IPS-NIHi7 (cell line): ENCODE data around the gene RPL12.
"Not testable (repeated sequence)": the region's sequence is repeated elsewhere in the genome, so short reads cannot be mapped to it uniquely, and the experiment has no call there.

Source experiments
- DNase-seq: peaks from one replicate; pipeline ENCODE4 v3.0.0; 2012; ENCODE audit warnings: mixed read lengths; ENCODE audit errors: extremely low spot score

The RPL12 gene

DNA sequence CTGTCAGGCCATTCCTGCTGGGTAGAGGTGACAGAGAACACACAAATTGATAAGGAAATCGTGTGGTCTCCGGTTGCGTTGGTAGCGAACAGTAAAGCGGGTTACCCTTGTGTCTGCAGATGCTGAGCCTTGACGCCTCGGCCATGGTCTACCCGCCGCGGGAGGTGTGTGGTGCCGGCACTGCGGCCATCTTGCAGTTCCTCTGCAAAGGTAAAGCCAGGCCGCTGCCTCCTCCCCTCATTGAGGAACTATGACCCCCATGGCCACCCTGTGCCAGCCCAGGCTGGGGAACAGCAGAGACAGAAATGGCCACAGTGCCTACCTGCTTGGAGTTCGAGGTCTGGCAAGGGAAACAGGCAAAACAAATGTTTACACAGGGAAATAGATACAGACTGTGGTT, 16.4 kb upstream of the RPL12 start:
- no peak for DNase-seq

DNA sequence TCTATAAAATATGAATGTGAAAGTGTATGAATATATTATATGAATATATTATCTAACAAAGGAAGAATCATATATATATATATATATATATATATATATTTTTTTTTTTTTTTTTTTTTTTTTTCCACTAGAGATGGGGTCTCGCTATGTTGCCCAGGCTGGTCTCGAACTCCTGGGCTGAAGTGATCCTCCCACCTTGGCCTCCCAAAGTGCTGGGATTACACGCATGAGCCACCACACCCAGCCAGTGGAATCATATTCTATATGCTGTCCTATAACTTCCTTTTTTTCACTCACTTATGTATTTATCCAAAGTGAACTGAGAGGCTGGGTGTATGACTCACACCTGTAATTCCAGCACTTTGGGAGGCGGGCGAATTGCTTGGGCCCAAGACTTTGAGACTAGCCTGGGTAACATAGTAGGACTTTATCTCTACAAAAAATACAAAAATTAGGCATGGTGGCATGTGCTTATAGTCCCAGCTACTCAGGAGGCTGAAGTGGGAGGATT, 15.3 kb upstream of the RPL12 start:
- not testable (repeated sequence) for DNase-seq

DNA sequence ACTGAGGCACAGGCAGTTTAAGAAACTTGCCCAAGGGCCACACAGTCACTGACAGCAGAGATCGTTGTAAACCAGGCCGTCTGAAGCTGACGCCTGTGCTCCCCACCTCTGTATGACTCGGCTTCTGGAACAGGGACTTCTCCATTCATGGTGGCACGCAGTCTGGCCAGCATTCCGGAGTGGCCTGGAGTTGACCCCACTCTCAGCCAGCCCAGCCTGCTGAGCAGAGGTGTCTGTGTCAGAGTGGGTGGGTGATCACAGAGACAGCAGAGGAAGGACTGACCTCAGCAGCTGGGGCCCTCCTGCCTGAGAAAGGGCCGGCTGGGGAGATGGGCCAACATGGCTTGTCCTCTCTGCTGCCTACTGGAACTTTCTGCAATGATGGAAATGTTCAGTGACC, 12.7 kb upstream of the RPL12 start:
- no peak for DNase-seq

DNA sequence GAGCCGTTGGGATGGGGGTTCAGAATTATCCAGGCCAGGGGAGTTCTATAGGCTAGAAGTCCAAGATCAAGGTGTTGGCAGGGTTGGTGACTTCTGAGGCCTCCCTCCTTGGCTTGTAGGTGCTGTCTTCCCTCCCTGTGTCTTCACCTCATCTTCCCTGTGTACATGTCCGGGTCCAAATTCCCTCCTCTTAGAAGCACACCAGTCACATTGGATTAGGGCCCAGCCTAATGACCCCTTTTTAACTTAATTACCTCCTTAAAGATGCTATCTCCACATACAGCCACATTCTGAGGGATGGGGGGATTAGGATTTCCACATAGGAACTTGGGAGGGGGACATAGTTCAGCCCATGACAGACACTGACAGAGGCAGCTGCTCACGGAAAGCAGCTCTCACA, 12.2 kb upstream of the RPL12 start:
- DNase-seq, result no peak

DNA sequence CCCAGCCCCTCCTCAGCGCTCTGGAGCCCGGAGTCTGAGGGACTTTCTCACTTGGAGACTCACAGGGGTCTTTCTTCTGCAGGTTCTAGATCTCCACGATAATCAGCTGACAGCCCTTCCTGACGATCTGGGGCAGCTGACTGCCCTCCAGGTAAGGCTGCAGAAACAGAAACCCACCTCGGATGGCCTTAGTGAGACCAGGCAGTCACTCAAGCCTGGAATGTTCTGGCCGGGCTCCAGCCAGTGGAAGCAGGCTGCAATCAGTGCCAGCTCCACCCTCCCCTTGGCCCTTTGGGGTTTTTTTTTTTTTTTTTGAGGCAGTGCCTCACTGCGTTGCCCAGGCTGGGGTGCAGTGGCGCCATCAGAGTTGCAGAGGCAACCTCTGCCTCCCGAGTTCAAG, 7.7 kb upstream of the RPL12 start:
- no peak for DNase-seq

DNA sequence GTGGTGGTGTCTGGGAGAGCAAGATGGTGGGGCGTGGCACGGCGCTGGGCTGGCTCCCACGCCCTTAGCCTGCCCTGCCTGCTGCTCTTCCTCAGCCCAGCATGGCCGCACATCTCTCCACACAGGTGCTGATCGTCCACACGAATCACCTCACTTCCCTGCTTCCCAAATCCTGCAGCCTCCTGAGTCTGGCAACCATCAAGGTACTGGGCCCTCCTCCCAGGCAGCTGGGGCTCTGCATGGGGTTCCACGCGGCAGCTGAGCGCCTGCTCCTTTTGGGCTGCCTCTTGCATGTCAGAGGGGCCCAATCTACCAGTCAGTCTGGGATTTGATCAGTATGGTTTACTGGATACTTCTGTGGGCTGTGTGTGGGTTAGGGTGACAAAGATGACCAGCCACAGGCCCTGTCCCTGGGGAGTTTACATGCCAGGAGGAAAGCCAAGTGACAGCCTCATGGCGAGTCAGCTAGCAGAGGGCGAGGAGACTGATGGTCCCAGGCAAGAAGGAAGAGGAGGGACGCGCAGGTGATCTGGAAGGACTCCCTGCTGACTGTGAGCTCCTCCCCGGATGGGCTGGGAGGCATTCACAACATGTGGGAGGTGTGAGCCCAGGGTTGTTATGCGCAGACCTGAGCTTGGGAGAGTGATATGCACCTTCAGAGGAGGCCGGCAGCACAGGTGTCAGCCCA, 6.1 kb upstream of the RPL12 start:
- DNase-seq, result peak; percentile 58

DNA sequence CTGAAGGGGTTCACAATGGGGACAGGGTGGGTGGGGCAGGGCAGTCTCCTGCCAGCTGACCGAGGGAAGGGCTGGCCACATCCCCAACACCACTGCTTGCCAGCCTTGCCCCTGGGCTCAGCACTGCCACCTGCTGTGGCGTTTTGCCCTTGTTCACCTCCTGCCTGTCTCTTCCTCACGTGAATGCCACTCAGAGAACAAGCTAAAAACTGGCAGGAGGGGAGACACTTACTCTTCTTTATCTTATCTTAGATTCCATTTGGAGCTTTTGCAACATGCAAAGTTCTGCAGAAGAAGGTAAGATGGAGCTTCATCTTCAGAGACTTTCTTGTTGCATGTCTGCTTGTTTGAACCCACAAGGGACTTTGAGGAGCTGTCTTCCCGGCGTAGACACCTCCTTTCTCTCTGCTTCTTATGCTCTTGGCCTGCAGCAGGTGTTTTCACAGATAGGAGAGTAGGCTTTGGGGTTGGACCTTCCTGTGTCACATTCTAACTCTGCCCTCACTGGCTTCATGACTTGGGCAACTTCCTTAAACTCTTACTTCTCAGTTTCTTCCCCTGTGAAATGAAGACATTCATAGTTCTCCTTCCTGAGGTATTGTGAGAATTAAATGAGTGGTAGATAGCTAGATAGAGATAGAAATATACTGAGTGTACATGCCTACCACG, 4.3 kb upstream of the RPL12 start:
- no peak for DNase-seq

DNA sequence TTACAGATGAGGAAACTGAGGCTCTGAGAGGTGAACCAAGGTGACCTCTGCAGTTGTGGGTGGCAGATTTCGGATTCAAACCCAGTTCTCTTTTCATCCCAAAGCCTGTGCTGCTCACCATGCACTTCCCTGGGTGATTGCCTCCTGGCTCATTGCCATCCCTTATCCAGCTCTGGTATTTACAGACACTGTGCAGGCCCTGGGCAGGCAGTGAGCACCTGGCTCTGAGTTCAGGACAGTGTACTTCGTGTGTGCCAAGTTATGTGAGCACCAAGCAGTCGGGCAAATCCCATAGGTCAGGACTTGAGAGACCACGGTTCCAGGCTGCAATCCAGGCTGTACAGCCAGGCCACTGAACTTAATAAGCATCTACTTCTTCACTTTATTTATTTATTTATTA, 1.5 kb upstream of the RPL12 start:
- DNase-seq, result no peak

DNA sequence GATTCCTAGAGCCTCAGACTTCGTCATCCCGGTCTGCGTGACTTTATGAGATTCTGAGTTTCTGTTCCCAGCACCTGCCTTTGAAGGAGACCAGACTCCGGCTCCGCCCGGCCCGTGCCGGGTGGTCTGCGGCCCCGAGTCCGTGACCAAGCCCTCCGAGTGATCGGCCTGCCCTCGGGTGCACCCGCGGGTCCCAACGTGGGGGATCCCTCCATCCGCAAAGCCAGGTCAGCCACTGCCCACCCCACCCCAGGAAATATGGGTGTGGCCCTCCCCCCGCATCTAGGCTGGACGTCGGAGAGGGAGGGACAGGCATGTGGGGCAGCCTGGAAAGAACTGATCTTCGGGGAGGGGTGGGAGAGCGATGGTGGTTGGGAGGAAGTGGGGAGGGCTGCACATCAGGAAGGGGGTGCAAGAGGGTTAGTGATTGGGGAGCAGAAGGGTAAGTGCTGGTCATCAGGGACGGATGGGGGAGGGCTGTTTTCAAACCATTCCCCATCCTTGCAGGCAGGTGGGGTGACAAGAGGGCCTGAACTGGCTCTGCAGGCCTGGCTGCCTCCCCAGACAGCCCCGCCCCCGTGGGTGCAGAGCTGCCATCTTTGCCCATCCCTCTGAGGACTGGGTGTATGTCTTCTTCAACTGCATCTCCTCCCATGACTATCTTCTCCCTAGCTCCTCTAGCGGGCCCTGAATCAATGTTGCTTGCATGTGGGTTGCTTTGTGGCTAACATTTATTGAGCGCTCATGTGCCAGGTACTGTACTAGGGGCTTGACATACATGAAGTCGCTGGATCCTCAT, 851 bp upstream of the RPL12 start:
- DNase-seq, result peak; percentile 72

DNA sequence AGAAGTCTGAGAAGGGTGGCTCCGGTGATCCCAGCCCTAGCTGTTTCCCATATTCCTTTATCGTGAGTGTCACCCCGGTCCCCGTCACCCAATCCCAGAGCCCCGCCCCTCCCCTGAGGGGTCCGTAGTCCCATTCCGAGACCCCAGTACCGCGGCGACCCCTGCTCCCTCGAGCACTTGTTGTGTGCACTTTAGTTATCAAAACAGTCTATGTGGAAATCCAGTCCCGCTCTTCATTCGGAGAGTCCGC, 327 bp upstream of the RPL12 start:
- no peak for DNase-seq

DNA sequence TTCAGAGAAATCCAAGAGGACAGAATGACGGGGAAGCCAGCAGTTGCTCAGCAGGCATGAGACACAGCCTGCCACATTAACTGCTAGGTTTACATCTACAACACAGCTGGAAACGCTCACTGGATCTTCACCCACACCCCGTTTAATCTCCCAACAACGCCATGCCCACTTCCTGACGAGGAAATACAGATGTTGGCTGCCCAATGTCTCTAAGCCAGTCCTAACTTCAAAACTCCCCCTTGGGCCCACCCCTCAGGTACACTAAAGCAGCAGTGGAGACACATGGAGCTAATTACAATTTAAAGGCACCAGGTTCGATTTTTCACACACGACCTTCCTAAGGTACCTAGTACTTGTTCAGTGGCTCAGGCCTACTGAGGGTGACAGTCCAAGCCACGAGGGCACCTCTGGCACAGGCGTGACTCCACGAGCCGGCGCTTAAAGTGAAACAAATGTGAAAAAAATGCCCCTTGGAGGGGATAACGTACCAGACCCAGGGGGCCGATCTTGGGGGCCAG, 904 bp downstream of the RPL12 start:
- no peak for DNase-seq

DNA sequence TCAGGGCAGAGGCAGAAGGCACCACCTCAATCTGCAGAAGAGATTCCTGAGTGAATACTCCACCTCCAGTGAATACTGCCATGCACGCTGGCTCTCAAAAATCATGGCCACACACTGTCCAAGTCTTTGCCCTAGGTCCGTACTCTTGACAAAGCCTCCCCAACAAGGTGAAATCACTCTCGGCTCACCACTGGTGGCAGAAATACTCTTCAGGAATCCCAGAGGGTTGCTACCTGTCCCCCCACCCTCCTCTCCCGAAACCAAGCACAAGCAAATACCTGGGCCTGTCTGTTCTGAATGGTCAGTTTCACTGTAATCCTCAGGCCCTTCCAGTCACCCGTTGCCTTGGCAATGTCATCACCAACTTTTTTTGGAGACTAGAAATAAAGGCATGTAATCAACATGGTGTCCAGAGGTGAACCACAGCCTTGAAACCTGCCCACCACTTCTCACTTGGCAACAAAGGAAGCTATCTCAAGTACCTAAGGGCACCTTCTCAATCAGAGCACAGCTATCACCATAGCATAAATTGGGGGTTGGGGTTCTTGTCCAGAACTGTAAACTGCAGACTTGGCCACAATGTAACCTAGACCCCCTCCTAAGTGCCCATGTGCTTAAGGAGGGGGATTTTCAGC, 1.8 kb downstream of the RPL12 start:
- no peak for DNase-seq

DNA sequence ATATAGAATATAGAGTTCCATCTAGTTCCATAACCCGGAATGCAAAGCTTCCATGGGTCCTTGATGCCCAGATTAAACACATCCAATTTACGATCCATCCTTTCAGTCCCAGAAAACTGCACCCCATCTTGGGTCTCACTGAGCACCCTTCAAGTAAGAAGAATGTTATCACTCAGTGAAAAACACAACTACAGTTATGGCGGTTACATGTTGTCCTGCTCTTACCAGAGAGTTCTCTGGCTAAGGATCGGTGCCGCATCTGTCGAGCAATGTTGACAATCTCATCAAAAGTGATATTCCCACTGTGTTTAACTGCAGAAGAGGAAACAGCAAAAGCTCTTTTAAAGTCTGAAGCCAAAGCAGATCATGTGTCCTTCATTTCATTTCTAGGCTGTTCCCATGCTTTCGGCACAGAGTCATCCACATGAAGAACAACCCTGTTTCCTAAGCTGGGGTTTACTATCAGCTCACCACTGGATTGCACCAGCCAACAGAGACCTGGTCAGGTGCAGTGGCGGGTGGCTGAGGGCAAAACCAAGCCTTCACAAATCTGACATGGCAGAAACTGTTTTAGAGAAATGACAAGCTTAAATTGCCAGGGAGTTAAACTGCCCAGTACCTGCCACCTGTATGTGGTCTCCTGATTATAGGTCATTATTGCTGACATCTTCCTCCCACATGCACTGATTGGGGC, 2.9 kb downstream of the RPL12 start:
- no peak for DNase-seq

DNA sequence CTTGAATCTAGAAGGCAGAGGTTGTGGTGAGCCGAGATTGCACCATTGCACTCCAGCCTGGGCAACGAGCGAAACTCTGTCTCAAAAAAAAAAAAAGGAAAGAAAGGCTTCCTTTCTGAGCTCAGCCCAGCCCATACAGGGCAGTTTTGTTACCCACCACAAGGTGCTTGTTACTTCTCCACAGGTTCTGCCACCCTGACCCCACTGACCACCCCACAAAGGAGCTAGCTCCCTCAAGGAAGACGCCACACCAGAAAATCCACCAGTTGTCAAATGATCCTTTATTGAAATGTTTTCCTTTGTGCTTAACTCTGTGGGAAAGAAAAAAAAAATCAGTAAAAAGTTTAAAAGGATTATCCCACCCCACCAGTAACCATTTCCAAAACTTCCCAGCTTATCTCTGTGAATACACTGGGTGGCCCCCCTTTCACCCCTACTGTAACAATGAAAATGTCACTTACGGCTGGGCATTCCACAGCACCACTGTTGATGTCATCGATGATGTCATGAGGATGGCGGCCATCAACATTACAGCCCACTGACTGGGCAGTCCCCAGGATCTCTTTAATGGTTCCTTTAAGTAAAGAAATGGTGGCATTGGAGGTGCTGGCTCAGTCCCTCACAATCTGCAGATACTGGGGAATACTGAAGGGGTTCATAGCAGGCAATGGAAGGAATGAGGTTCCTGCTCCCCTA, 3.6 kb downstream of the RPL12 start:
- no peak for DNase-seq

DNA sequence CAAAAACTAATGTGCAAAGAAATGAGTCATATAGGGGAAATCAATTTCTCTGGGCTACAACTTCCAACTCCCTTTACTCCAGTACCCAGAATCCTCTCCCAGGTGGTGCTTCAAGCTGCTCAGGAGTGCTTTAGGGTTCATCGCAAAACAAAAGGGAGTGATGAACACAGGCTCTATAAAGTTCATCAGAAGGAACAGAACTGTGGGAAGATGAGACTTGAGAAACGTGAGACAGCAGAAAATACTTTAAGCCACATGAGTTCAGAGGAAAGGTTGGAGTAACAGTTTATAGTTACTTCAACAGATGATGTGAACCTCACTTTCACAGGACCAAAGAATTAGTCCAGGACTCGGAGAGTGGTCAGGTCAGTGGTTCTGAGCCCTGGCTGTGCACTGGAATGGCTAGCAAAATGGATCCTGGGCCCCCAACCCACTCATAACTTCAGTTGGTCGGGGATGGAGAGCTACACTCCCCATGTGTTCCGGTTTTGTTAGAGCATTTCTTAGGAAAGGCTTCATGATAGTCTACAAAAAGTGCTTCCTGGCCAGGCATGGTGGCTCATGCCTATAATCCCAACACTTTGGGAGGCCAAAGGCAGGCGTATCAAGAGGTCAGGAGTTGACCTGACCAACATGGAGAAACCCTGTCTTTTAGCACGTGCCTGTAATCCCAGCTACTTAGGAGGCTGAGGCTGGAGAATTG, 4.3 kb downstream of the RPL12 start:
- DNase-seq, result no peak

DNA sequence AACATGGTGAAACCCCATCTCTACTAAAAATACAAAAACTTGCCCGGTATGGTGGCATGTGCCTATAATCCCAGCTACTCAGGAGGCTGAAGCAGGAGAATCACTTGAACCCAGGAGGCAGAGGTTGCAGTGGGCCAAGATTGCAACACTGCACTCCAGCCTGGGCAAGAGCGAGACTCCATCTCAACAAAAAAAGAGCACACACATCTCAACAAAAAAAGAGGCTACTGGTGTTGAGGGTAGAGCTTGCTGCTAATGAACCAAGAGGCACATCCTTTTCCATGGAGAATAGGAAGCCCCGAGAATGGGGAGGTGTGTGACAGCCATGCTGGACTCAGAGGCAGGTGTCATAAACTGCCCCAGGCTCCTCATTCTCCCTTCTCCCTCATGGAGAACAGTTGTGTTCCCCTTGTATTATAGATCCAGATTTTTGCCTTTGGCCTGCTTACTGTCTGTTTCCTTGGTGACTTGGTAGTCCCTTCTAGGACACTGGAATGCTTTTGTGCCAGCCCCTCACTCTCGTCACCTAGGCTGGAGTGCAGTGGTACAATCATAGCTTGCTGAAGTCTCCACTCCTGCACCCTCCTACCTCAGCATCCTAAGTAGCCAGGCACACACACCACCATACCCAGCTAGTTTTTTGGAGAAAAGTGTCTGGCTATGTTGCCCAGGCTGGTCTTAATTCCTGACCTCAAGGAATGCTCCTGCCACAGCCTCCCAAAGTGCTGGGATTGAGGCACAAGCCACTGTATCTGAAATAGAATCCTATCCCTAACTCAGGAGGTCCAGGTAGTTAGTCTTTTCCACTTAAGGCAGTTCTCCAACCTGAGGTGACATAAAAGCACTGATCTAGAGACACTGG, 5.1 kb downstream of the RPL12 start:
- no peak for DNase-seq

DNA sequence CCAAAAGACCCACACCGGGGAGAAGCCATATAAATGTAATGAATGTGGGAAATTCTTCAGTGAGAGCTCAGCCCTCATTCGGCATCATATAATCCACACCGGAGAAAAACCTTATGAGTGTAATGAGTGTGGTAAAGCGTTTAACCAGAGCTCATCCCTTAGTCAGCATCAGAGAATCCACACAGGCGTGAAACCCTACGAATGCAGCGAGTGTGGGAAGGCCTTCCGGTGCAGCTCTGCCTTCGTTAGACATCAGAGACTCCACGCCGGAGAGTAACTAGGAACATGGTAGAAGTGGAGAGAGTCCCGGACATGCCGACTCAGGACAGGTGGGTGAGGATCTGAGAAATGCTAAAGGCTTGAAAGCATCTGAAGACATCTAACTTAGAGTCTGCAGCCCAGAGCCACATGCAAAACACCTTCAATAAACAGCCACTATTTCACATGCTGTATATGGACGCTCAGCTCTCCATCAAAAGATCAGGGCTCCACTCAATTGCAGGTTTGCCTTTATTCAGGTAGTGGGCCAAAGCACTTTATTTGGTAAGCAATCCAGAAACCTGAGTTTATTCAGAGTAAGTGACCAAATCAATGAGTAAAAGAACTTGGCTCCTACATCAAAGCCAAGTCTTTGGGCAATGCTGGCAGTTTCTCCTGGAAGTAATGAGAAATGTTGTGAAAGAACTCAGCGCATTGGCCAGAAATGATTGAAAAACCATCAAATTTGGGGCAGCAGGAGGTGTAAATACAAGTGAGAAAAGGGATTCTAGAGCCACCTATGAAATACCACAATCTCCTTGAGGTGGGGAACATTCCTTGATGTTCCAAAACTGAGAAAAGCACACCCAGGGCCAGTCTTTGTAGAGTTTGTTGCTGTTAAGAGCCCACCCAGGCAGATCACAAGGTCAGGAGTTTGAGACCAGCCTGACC, 6.0 kb downstream of the RPL12 start:
- no peak for DNase-seq

DNA sequence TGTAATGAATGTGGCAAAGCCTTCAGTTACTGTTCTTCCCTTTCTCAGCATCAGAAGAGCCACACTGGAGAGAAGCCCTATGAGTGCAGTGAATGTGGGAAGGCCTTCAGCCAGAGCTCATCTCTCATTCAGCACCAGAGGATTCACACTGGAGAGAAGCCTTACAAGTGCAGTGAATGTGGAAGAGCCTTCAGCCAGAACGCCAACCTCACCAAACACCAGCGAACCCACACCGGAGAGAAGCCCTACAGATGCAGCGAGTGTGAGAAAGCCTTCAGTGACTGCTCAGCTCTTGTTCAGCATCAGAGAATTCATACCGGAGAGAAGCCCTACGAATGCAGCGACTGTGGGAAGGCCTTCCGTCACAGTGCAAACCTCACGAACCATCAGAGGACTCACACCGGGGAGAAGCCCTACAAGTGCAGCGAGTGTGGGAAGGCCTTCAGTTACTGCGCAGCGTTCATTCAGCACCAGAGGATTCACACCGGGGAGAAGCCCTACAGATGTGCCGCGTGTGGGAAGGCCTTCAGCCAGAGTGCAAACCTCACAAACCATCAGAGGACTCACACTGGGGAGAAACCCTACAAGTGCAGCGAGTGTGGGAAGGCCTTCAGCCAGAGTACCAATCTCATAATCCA, 6.8 kb downstream of the RPL12 start:
- no peak for DNase-seq
